C4-2B (cell line): ENCODE measurements around the gene TMPRSS13.

Experiments used
- CTCF ChIP-seq: fragments of 450-650 bp; conservative IDR thresholded peaks from 2 replicates; pipeline ENCODE4 v1.5.1; 2017; ENCODE audit warnings: mild to moderate bottlenecking
- ZFX ChIP-seq: fragments of 450-650 bp; IDR thresholded peaks from 2 replicates; pipeline ENCODE4 v1.6.1; 2017

GRCh38 chr11:117862019-117862725 is 67.0 kb downstream of the TMPRSS13 start:
- TF ChIP-seq CTCF (no peak), ZFX (no peak)
